ENCODE data around the gene FOXM1. TPM values are rescaled to one million over a fixed set of nuclear protein-coding genes. Genes with fewer than 3 reads are reported as not detected.

The FOXM1 gene
- total RNA-seq, 4 donors from 2014 or later, result 5.9 to 28.7 (median 14.2) TPM

GRCh38 chr12:2844786-2845185 lies 32.2 kb downstream of the FOXM1 start:
- no peak overlapping the region for H3K4me3 ChIP-seq
- peak overlapping the region in 2 of 4 donors; percentile 44 for H3K27ac ChIP-seq
- H3K4me1 ChIP-seq, result peaks cover 0 to 6% (median 0%) of the 10 kb centered on the region in 3 donors
- peaks cover 0 to 34% (median 0%) of the 10 kb centered on the region in 3 donors for H3K36me3 ChIP-seq
- intact Hi-C loops (cut with DNase I), result no loop called here
- no peak for DNase-seq
- WGBS, 2 donors, result 80 to 87% methylated on average over 8 to 9 of the region's 9 CpGs
- H3K27me3 ChIP-seq, result no peaks in the 10 kb centered on the region
- TF ChIP-seq POLR2A (IDR thresholded peaks at IDR 0.05) (no peak), CTCF (IDR thresholded peaks at IDR 0.05) (no peak)
- no peaks in the 10 kb centered on the region for H3K9me3 ChIP-seq

- DNase-seq, result no peak
- Histone ChIP-seq H3K4me3 (no peak overlapping the region), H3K27me3 (no peaks in the 10 kb centered on the region), H3K36me3 (peaks cover 0 to 51% (median 0%) of the 10 kb centered on the region in 3 donors), H3K27ac (peak overlapping the region in 3 of 4 donors; percentile 29 to 49 (median 30)), H3K4me1 (peaks cover 0 to 6% (median 0%) of the 10 kb centered on the region in 3 donors), H3K9me3 (no peaks in the 10 kb centered on the region)
- WGBS, 2 donors, result 83 to 88% methylated on average over 3 to 4 of the region's 5 CpGs
- intact Hi-C loops (cut with DNase I), result no loop called here
- TF ChIP-seq POLR2A (IDR thresholded peaks at IDR 0.05), result no peak
- no peak for TF ChIP-seq CTCF (IDR thresholded peaks at IDR 0.05)
Measured at GRCh38 chr12:2842948-2843347, 34.0 kb downstream of the FOXM1 start.

- 70 to 87% methylated on average over 5 to 9 of the region's 9 CpGs for WGBS, 2 donors
- no peak overlapping the region for H3K27ac ChIP-seq
- H3K27me3 ChIP-seq, result no peaks in the 10 kb centered on the region
Measured at GRCh38 chr12:2841056-2841650, 35.8 kb downstream of the FOXM1 start.

GRCh38 chr12:2836574-2836973 lies 40.4 kb downstream of the FOXM1 start:
- WGBS, 2 donors, result 85 to 98% methylated on average over 8 of the region's 8 CpGs
- no peak for DNase-seq
- H3K4me3 ChIP-seq, result no peak overlapping the region
- peaks cover 0 to 27% (median 4%) of the 10 kb centered on the region in 3 donors for H3K4me1 ChIP-seq
- H3K36me3 ChIP-seq, result peaks cover 0 to 49% (median 0%) of the 10 kb centered on the region in 3 donors
- no peaks in the 10 kb centered on the region for H3K9me3 ChIP-seq
- intact Hi-C loops (cut with DNase I), result no loop called here
- no peaks in the 10 kb centered on the region for H3K27me3 ChIP-seq
- TF ChIP-seq POLR2A (IDR thresholded peaks at IDR 0.05), result no peak
- TF ChIP-seq CTCF (IDR thresholded peaks at IDR 0.05), result no peak
- H3K27ac ChIP-seq, result no peak overlapping the region

More at GRCh38 chr12:2841056-2841650, 35.8 kb downstream of the FOXM1 start:
- intact Hi-C loops (cut with DNase I), result no loop called here
- Histone ChIP-seq H3K4me3 (no peak overlapping the region), H3K9me3 (no peaks in the 10 kb centered on the region), H3K4me1 (peaks cover 0 to 6% (median 0%) of the 10 kb centered on the region in 3 donors), H3K36me3 (peaks cover 0 to 63% (median 0%) of the 10 kb centered on the region in 3 donors)
- TF ChIP-seq CTCF (IDR thresholded peaks at IDR 0.05) (no peak), POLR2A (IDR thresholded peaks at IDR 0.05) (no peak)
- DNase-seq, result no peak

- 71 to 85% methylated on average over 4 of the region's 4 CpGs for WGBS, 2 donors
- Histone ChIP-seq H3K9me3 (no peaks in the 10 kb centered on the region), H3K4me3 (no peak overlapping the region), H3K27ac (no peak overlapping the region), H3K4me1 (peaks cover 0 to 27% (median 4%) of the 10 kb centered on the region in 3 donors), H3K36me3 (peaks cover 0 to 50% (median 0%) of the 10 kb centered on the region in 3 donors), H3K27me3 (no peaks in the 10 kb centered on the region)
- no peak for DNase-seq
- TF ChIP-seq CTCF (IDR thresholded peaks at IDR 0.05), result no peak
- no peak for TF ChIP-seq POLR2A (IDR thresholded peaks at IDR 0.05)
- intact Hi-C loops (cut with DNase I), result no loop called here
Measured at GRCh38 chr12:2835691-2836403, 41.1 kb downstream of the FOXM1 start.

All from esophagus squamous epithelium (tissue), 5 donors.